OCI-LY7 (cell line): Measurements from ENCODE around the gene ZNF212. TPM values are rescaled to one million over a fixed set of nuclear protein-coding genes. Genes with fewer than 3 reads are reported as not detected.

Experiments used
- BruUV-seq: library from RNA; stranded (reverse); fragments of 400-500 nt; replicated peaks from 2 replicates; lab custom pipeline; 2021; lab: Mats Ljungman, UMichigan
- CTCF ChIA-PET: fragments of 300-600 bp; sonication (Branson Sonifier 250); formaldehyde crosslinking; loops from one replicate; lab custom pipeline; 2022; ENCODE audit warnings: antibody characterized with exemption; ENCODE audit not compliant: unreplicated experiment; lab: Charles Lee
- POLR2A ChIA-PET: fragments of 300-600 bp; sonication (Branson Sonifier 250); formaldehyde crosslinking; loops from one replicate; lab custom pipeline; 2022; ENCODE audit warnings: antibody characterized with exemption; lab: Charles Lee
- DNase-seq: peaks from one replicate; pipeline ENCODE4 v3.0.0-alpha.2; 2015; ENCODE audit warnings: low spot score
- H2AFZ ChIP-seq: fragments of 200-600 bp; sonication (generic), shearing (Covaris generic); 2 replicates; pipeline ENCODE4 v1.6.1; 2014; ENCODE audit warnings: mild to moderate bottlenecking, antibody characterized with exemption, low read length, moderate library complexity
- H3K27ac ChIP-seq: fragments of 200-600 bp; sonication (generic); 2 replicates; pipeline ENCODE4 v1.5.1; 2014; ENCODE audit warnings: mixed run types, low read depth, mild to moderate bottlenecking, moderate library complexity, low read length, inconsistent platforms; ENCODE audit not compliant: poor library complexity, severe bottlenecking
- H3K36me3 ChIP-seq: fragments of 200-600 bp; sonication (generic); 2 replicates; pipeline ENCODE4 v1.6.1; 2014; ENCODE audit warnings: mild to moderate bottlenecking, antibody characterized with exemption, low read length, moderate library complexity, mixed read lengths; ENCODE audit not compliant: insufficient read depth
- H3K4me1 ChIP-seq: fragments of 200-600 bp; sonication (generic); 2 replicates; pipeline ENCODE4 v1.5.1; 2014; ENCODE audit warnings: mild to moderate bottlenecking, low read length; ENCODE audit not compliant: insufficient read depth, poor library complexity, severe bottlenecking
- H3K4me2 ChIP-seq: fragments of 200-600 bp; sonication (generic); 2 replicates; pipeline ENCODE4 v1.6.1; 2014; ENCODE audit warnings: mild to moderate bottlenecking, low read length
- H3K4me3 ChIP-seq: fragments of 200-600 bp; sonication (generic); 2 replicates; pipeline ENCODE4 v1.5.1; 2014; ENCODE audit warnings: mild to moderate bottlenecking, low read depth, low read length; ENCODE audit not compliant: poor library complexity, severe bottlenecking
- H3K79me2 ChIP-seq: fragments of 200-600 bp; sonication (generic); 2 replicates; pipeline ENCODE4 v1.6.1; 2016; ENCODE audit warnings: low read depth, mild to moderate bottlenecking, low read length, moderate library complexity, mixed read lengths; ENCODE audit not compliant: insufficient read depth
- H3K9me2 ChIP-seq: fragments of 200-600 bp; sonication (generic); 2 replicates; pipeline ENCODE4 v1.6.1; 2016; ENCODE audit warnings: mild to moderate bottlenecking, low read length, mixed read lengths; ENCODE audit not compliant: insufficient read depth
- H3K9me3 ChIP-seq: fragments of 200-600 bp; sonication (generic); 2 replicates; pipeline ENCODE4 v1.6.1; 2014; ENCODE audit warnings: mild to moderate bottlenecking, mixed run types, low read length, mixed read lengths
- H4K20me1 ChIP-seq: fragments of 200-600 bp; sonication (generic); 2 replicates; pipeline ENCODE4 v1.6.1; 2014; ENCODE audit warnings: mild to moderate bottlenecking, antibody characterized with exemption, low read length, moderate library complexity, mixed read lengths; ENCODE audit not compliant: insufficient read depth
- CTCF ChIP-seq: fragments of 200-600 bp; sonication (generic); conservative IDR thresholded peaks from 2 replicates; pipeline ENCODE4 v1.5.1; 2014; ENCODE audit warnings: mild to moderate bottlenecking, antibody characterized with exemption, low read length, moderate library complexity, mixed read lengths
- EZH2phosphoT487 ChIP-seq: fragments of 200-600 bp; sonication (generic); IDR thresholded peaks from 2 replicates; pipeline ENCODE4 v1.6.1; 2018; ENCODE audit warnings: low read depth, borderline replicate concordance, mild to moderate bottlenecking, mixed run types, antibody characterized with exemption, low read length, moderate library complexity, mixed read lengths
- intact Hi-C: fragments of 100-400 bp; cut with micrococcal nuclease; formaldehyde crosslinking; loops from one replicate; pipeline ENCODE4 v1.10.0; 2022; ENCODE audit not compliant: unreplicated experiment
- total RNA-seq, 2 experiments: library from RNA; depleted of rRNA in 1 of 2; stranded (reverse); fragments of >200 nt in 1 of 2; shearing (Covaris generic) in 1 of 2; gene quantifications; 2 replicates each; pipeline ENCODE4 v1.2.3, GENCODE V29; 2014 to 2022

ZNF212 gene
- total RNA-seq, 2 experiments from 2014 or later: 11.6 to 12.7 TPM

GRCh38 chr7:149296368-149296767 is 56.9 kb downstream of the ZNF212 start:
- Histone ChIP-seq H3K36me3 (no peaks in the 10 kb centered on the region), H3K27ac (no peak overlapping the region), H3K79me2 (no peaks in the 10 kb centered on the region), H3K4me3 (no peak overlapping the region), H3K4me2 (no peak overlapping the region), H3K9me3 (no peaks in the 10 kb centered on the region), H3K9me2 (no peaks in the 10 kb centered on the region), H3K4me1 (no peaks in the 10 kb centered on the region), H4K20me1 (no peaks in the 10 kb centered on the region), H2AFZ (no peak overlapping the region)
- BruUV-seq: no TSS peak
- POLR2A ChIA-PET: interaction anchor here (0.6 to 1.3 kb wide), 3 partner anchors 12 to 522 kb away, joined by 3 read pairs; no protein-coding TSS in a partner anchor
- intact Hi-C loops: no loop called here
- CTCF ChIA-PET: interaction anchor here (0.6 kb wide), 1 partner anchor 34 kb away, joined by 3 read pairs; the partner anchor contains the start of gene ZNF783
- DNase-seq: no peak
- TF ChIP-seq EZH2phosphoT487 (no peak), CTCF (no peak)

GRCh38 chr7:149297034-149297755 is 57.7 kb downstream of the ZNF212 start:
- H3K4me3 ChIP-seq: no peak overlapping the region
- ChIA-PET CTCF (interaction anchor here (0.6 kb wide), 1 partner anchor 35 kb away, joined by 3 read pairs; the partner anchor contains the start of gene ZNF783), POLR2A (interaction anchor here (1.0 to 1.3 kb wide), 2 partner anchors 12 to 13 kb away, joined by 3 read pairs; no protein-coding TSS in a partner anchor)
- H3K79me2 ChIP-seq: no peaks in the 10 kb centered on the region
- H3K4me1 ChIP-seq: no peaks in the 10 kb centered on the region
- intact Hi-C loops: no loop called here
- no peaks in the 10 kb centered on the region for H4K20me1 ChIP-seq
- no peaks in the 10 kb centered on the region for H3K9me3 ChIP-seq
- no peak for DNase-seq
- H3K36me3 ChIP-seq: no peaks in the 10 kb centered on the region
- no peak overlapping the region for H2AFZ ChIP-seq
- no peak overlapping the region for H3K4me2 ChIP-seq
- TF ChIP-seq CTCF (no peak), EZH2phosphoT487 (no peak)
- H3K9me2 ChIP-seq: no peaks in the 10 kb centered on the region
- no TSS peak for BruUV-seq
- H3K27ac ChIP-seq: no peak overlapping the region
